Endodermal cell (in vitro differentiated cells): ENCODE measurements around the gene KCNQ2. TPM values are rescaled to one million over a fixed set of nuclear protein-coding genes. Genes with fewer than 3 reads are reported as not detected.
A peak's percentile ranks its signal among the peaks of the same experiment; 100 is the strongest.

Experiments
- DNase-seq: peaks from one replicate; pipeline ENCODE4 v3.0.0-alpha.2; 2017
- H3K27ac ChIP-seq: 2 replicates; pipeline ENCODE4 v1.5.1; 2013; ENCODE audit warnings: mild to moderate bottlenecking, low read depth, low read length, moderate library complexity
- H3K27me3 ChIP-seq: 2 replicates; pipeline ENCODE4 v1.6.1; 2013; ENCODE audit warnings: mild to moderate bottlenecking, low read length, moderate library complexity; ENCODE audit not compliant: insufficient read depth, control insufficient read depth, poor library complexity, severe bottlenecking
- H3K36me3 ChIP-seq: 2 replicates; pipeline ENCODE4 v1.7.0; 2013; ENCODE audit warnings: mild to moderate bottlenecking, low read length, moderate library complexity; ENCODE audit not compliant: control insufficient read depth, insufficient read depth
- H3K4me1 ChIP-seq: one replicate; pipeline ENCODE4 v1.7.0; 2013; ENCODE audit warnings: low read length; ENCODE audit not compliant: control insufficient read depth, insufficient read depth
- H3K4me3 ChIP-seq: 2 replicates; pipeline ENCODE4 v1.5.1; 2013; ENCODE audit warnings: mild to moderate bottlenecking, low read length, moderate library complexity
- H3K9ac ChIP-seq: 2 replicates; pipeline ENCODE4 v1.6.1; 2013; ENCODE audit warnings: mild to moderate bottlenecking, low read length, moderate library complexity; ENCODE audit not compliant: poor library complexity, severe bottlenecking; ENCODE audit errors: extremely low read depth
- H3K9me3 ChIP-seq: 2 replicates; pipeline ENCODE4 v1.6.1; 2013; ENCODE audit warnings: mild to moderate bottlenecking, low read length, moderate library complexity; ENCODE audit not compliant: control insufficient read depth
- H3K27ac Mint-ChIP-seq: 2 replicates; pipeline ENCODE4 v1.8.0; 2020; ENCODE audit warnings: mixed read lengths
- H3K27me3 Mint-ChIP-seq: 2 replicates; pipeline ENCODE4 v1.8.0; 2021; ENCODE audit warnings: mild to moderate bottlenecking, mixed read lengths; ENCODE audit not compliant: insufficient read depth
- H3K36me3 Mint-ChIP-seq: 2 replicates; pipeline ENCODE4 v1.8.0; 2020; ENCODE audit warnings: low read depth, mixed read lengths
- H3K4me1 Mint-ChIP-seq: 2 replicates; pipeline ENCODE4 v1.8.0; 2020; ENCODE audit warnings: mixed read lengths
- H3K4me3 Mint-ChIP-seq: 2 replicates; pipeline ENCODE4 v1.8.0; 2020; ENCODE audit warnings: mild to moderate bottlenecking, moderate library complexity, mixed read lengths
- H3K9me3 Mint-ChIP-seq: 2 replicates; pipeline ENCODE4 v1.8.0; 2020; ENCODE audit warnings: mild to moderate bottlenecking, mixed read lengths
- WGBS, 2 experiments: methylation state at CpG; one replicate each; pipeline versions ENCODE4 v1.1.5 to v1.1.7; 2013; ENCODE audit warnings: missing lambda C conversion rate in 2 of 2, mixed read lengths in 1 of 2; ENCODE audit not compliant: insufficient coverage in 1 of 2, insufficient read length in 1 of 2; 5-methylcytosine and 5-hydroxymethylcytosine counted together
- total RNA-seq, 2 donors: library from RNA; stranded (reverse); fragmentation: NEBNext Ultra II Directional in 1 of 2; extraction: Animal tissue kit (Norgen Biotek cat#: 25700) in 1 of 2; gene quantifications; 2 replicates in 1 of 2; 3 replicates in 1 of 2; pipeline ENCODE4 v1.2.1, GENCODE V29; 2021
- TF ChIP-seq, protein P1 (sequence below): fragments of 200-600 bp; sonication (generic); conservative IDR thresholded peaks from 2 replicates; pipeline ENCODE4 v1.5.0; 2021; ENCODE audit warnings: antibody characterized with exemption, mild to moderate bottlenecking

The KCNQ2 gene
- total RNA-seq, 2 donors from 2014 or later: 36.4 to 62.8 TPM

DNA sequence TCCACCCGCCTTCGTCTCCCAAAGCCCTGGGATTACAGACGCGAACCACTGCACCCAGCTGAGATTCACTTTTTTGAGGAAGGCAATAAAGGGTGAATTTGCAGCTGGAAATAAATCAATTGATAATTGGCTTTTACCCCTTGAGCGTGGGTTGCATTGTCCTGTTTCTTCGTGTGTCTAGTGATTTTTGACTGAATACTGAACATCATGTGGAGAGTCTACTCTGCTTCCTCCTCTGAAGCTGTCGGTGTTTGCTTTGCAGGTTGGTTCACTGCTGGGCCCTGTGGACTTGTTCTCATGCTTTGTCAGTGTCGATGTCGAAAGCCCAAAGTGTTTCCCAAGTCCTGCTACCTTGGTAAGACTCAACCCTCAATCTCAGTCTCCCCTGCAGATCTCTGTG lies 32.2 kb upstream of the KCNQ2 start:
- 88 to 89% methylated on average over 3 to 9 of the region's 9 CpGs for WGBS, 2 experiments
- peaks cover 7% of the 10 kb centered on the region for H3K27me3 ChIP-seq
- Mint-ChIP-seq H3K27me3 (peaks cover 32% of the 10 kb centered on the region), H3K36me3 (no peaks in the 10 kb centered on the region), H3K4me3 (no peak overlapping the region), H3K9me3 (peaks cover 7% of the 10 kb centered on the region), H3K4me1 (no peaks in the 10 kb centered on the region), H3K27ac (no peak overlapping the region)
- peaks cover 7% of the 10 kb centered on the region for H3K9me3 ChIP-seq
- TF ChIP-seq, protein P1, sequence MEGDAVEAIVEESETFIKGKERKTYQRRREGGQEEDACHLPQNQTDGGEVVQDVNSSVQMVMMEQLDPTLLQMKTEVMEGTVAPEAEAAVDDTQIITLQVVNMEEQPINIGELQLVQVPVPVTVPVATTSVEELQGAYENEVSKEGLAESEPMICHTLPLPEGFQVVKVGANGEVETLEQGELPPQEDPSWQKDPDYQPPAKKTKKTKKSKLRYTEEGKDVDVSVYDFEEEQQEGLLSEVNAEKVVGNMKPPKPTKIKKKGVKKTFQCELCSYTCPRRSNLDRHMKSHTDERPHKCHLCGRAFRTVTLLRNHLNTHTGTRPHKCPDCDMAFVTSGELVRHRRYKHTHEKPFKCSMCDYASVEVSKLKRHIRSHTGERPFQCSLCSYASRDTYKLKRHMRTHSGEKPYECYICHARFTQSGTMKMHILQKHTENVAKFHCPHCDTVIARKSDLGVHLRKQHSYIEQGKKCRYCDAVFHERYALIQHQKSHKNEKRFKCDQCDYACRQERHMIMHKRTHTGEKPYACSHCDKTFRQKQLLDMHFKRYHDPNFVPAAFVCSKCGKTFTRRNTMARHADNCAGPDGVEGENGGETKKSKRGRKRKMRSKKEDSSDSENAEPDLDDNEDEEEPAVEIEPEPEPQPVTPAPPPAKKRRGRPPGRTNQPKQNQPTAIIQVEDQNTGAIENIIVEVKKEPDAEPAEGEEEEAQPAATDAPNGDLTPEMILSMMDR: no peak
- no peak overlapping the region for H3K4me3 ChIP-seq
- H3K27ac ChIP-seq: no peak overlapping the region
- H3K36me3 ChIP-seq: no peaks in the 10 kb centered on the region
- peak; percentile 17 for DNase-seq
- H3K4me1 ChIP-seq: no peaks in the 10 kb centered on the region
- H3K9ac ChIP-seq: no peak overlapping the region

DNA sequence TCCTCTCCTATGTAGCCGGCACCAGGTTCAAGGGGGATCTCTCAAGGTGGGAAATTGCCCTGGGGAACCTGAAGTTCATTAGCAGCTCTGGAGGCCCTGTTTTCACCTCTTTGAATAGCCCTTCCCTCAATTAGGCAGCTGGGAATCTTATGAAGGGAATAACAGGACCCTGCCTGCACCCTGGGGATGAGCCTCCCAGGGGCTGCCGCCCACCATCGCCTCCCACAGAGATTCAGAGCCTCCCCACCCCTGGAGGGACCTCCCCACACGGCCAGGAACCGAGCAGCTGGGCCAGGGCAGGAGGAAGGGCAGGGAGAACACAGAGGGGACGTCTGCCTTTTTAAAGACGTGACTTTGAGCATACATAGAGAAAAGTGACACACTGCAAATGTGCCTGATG lies 31.1 kb upstream of the KCNQ2 start:
- Mint-ChIP-seq H3K36me3 (no peaks in the 10 kb centered on the region), H3K4me3 (no peak overlapping the region), H3K9me3 (peaks cover 7% of the 10 kb centered on the region), H3K27ac (no peak overlapping the region), H3K4me1 (no peaks in the 10 kb centered on the region), H3K27me3 (peaks cover 37% of the 10 kb centered on the region)
- no peak overlapping the region for H3K9ac ChIP-seq
- H3K36me3 ChIP-seq: no peaks in the 10 kb centered on the region
- no peaks in the 10 kb centered on the region for H3K4me1 ChIP-seq
- no peak overlapping the region for H3K4me3 ChIP-seq
- TF ChIP-seq, protein P1: no peak
- no peak overlapping the region for H3K27ac ChIP-seq
- DNase-seq: peak; percentile 30
- H3K27me3 ChIP-seq: peaks cover 12% of the 10 kb centered on the region
- 75 to 76% methylated on average over 6 of the region's 7 CpGs for WGBS, 2 experiments
- H3K9me3 ChIP-seq: peaks cover 7% of the 10 kb centered on the region

DNA sequence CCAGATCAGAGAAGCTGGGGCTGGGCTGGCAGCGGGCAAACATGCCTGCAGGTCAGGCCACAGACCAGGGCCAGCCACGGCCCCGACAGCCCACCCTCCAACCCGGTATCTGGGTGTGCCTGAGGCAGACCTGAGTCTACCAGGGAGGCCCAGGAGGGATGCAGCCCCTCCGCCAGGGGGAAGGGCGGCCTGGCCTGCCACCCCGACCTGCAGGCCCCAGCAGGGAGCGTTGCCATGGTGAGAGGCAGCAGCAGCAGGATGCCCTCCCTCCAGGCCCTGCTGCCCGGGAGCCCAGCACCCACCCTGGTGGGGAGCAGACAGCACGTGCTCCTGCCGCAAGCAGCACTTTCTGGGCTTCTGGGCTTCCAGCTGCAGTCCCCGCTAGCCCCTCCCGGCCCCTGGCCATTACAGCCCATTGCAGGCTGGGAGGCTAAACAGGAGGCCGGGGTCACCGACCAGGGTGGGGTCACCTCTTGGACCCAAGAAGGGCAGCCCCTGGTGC lies 30.3 kb upstream of the KCNQ2 start:
- TF ChIP-seq, protein P1: no peak
- WGBS, 2 experiments: 84 to 88% methylated on average over 5 to 15 of the region's 15 CpGs

More for the DNA sequence above, 30.3 kb upstream of the KCNQ2 start:
- no peaks in the 10 kb centered on the region for H3K4me1 ChIP-seq
- no peak for DNase-seq
- no peak overlapping the region for H3K9ac ChIP-seq
- peaks cover 20% of the 10 kb centered on the region for H3K27me3 ChIP-seq
- no peak overlapping the region for H3K4me3 Mint-ChIP-seq
- peaks cover 7% of the 10 kb centered on the region for H3K9me3 Mint-ChIP-seq
- peaks cover 7% of the 10 kb centered on the region for H3K9me3 ChIP-seq
- no peaks in the 10 kb centered on the region for H3K4me1 Mint-ChIP-seq
- no peak overlapping the region for H3K4me3 ChIP-seq
- H3K27ac Mint-ChIP-seq: no peak overlapping the region
- H3K27ac ChIP-seq: no peak overlapping the region
- H3K27me3 Mint-ChIP-seq: peaks cover 38% of the 10 kb centered on the region
- no peaks in the 10 kb centered on the region for H3K36me3 ChIP-seq
- H3K36me3 Mint-ChIP-seq: no peaks in the 10 kb centered on the region
